Smooth muscle cell (in vitro differentiated cells): ENCODE data around the gene BIRC3. TPM values are rescaled to one million over a fixed set of nuclear protein-coding genes. Genes with fewer than 3 reads are reported as not detected.

ENCODE experiments used
- DNase-seq: peaks from one replicate; lab custom pipeline; 2025; ENCODE audit not compliant: unreplicated experiment; lab: John Stamatoyannopoulos, UW
- H2AFZ ChIP-seq: fragments of 200-600 bp; sonication (generic); 2 replicates; pipeline ENCODE4 v1.6.0; 2016; ENCODE audit warnings: antibody characterized with exemption, low read depth, mild to moderate bottlenecking
- H3F3A ChIP-seq: fragments of 200-600 bp; sonication (generic); 2 replicates; pipeline ENCODE4 v1.6.0; 2017; ENCODE audit warnings: antibody characterized with exemption, low read depth
- H3K27ac ChIP-seq: fragments of 200-600 bp; sonication (generic); 2 replicates; pipeline ENCODE4 v1.5.1; 2016; ENCODE audit warnings: low read depth, mild to moderate bottlenecking
- H3K27me3 ChIP-seq: fragments of 200-600 bp; sonication (generic); 2 replicates; pipeline ENCODE4 v1.6.1; 2016; ENCODE audit warnings: low read depth, mild to moderate bottlenecking
- H3K36me3 ChIP-seq: fragments of 200-600 bp; sonication (generic); 2 replicates; pipeline ENCODE4 v1.5.1; 2016; ENCODE audit warnings: low read depth
- H3K4me1 ChIP-seq: fragments of 200-600 bp; sonication (generic); 2 replicates; pipeline ENCODE4 v1.5.1; 2016; ENCODE audit warnings: low read depth
- H3K4me2 ChIP-seq: fragments of 200-600 bp; sonication (generic); 2 replicates; pipeline ENCODE4 v1.6.0; 2016; ENCODE audit warnings: mild to moderate bottlenecking
- H3K4me3 ChIP-seq: fragments of 200-600 bp; sonication (generic); 2 replicates; pipeline ENCODE4 v1.5.1; 2016; ENCODE audit warnings: mild to moderate bottlenecking
- H3K79me2 ChIP-seq: fragments of 200-600 bp; sonication (generic); 2 replicates; pipeline ENCODE4 v1.6.0; 2016; ENCODE audit warnings: low read depth, mild to moderate bottlenecking
- H3K9ac ChIP-seq: fragments of 200-600 bp; sonication (generic); 2 replicates; pipeline ENCODE4 v1.6.0; 2016; ENCODE audit warnings: low read depth
- H3K9me3 ChIP-seq: fragments of 200-600 bp; sonication (generic); replicated peaks from 2 replicates; pipeline ENCODE4 v1.5.1; 2016; ENCODE audit warnings: low read depth
- H4K20me1 ChIP-seq: fragments of 200-600 bp; sonication (generic); 2 replicates; pipeline ENCODE4 v1.6.0; 2016; ENCODE audit warnings: low read depth
- CTCF ChIP-seq: fragments of 200-600 bp; sonication (generic); IDR thresholded peaks from 2 replicates; pipeline ENCODE4 v1.5.1; 2017; ENCODE audit warnings: borderline replicate concordance, mild to moderate bottlenecking, antibody characterized with exemption; ENCODE audit not compliant: insufficient read depth, poor library complexity, severe bottlenecking
- WGBS: methylation state at CpG from one replicate; pipeline ENCODE4 v1.1.7; 2016; ENCODE audit warnings: low lambda C conversion rate; 5-methylcytosine and 5-hydroxymethylcytosine counted together
- polyA plus RNA-seq: library from polyadenylated mRNA; unstranded; fragments of >200 nt; fragmentation: Nextera tagmentation; extraction: Ambion mirVana; gene quantifications from 2 replicates; pipeline ENCODE4 v1.2.1, GENCODE V29; 2016
- total RNA-seq: library from RNA; depleted of rRNA; stranded (reverse); fragments of >200 nt; gene quantifications from 2 replicates; pipeline ENCODE4 v1.2.3, GENCODE V29; 2014

BIRC3 gene
- total and polyA plus RNA-seq, 2 experiments from 2014 or later, result 0.94 to 1.6 TPM

DNA sequence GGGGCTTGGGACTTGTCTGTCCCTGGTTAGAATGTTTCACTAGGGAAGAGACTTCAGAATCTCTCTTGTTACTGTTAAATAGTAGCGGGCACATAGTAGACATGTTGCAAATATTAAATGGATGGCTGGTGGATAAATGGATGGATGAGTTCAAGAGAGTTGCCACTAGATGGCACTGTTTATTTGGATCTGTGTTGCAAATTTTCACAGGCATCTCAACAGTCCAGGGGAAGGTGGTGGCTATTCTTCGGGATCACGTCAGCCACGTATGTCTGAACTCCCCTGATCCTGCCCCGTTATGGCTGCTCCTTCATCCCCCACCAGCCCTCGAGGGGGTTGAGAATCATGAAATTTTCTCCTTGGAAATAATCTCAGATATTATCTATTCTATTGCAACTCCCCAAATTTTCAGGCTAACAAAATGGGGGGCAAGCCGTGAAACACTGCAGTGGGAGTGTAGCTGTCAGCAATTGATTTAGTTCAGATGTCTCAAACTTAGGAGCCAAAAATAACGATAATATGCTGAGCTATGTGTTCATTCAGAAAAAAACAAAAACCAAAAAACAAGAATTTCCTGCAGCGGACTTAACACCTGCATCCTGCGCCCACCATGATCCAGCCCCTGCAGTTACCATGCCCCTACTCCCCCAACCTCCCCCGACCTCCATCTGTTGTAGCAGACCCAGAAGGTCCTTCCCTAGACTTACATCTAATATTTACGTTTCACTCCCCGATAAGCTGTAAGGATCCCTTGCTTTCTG lies 29.1 kb upstream of the BIRC3 start:
- WGBS, result 52% methylated on average over 13 of the region's 13 CpGs

DNA sequence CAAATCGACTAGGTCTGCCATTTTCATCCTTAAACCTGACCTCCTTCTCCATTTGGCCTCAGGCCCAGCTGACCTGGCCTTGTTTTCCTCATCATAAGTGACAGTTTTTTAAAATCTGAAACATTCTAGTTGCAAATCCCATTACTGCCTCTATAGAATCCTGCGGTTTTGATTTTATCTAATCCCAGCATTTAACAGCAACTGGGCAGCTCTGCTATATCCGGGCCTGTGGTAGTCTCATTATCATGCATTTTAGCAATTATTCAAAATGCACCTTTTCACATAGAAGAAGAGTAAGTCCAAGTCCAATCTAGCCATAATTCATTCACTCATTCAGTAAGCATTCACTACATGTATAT lies 28.6 kb upstream of the BIRC3 start:
- Histone ChIP-seq H4K20me1 (no peaks in the 10 kb centered on the region), H3K9ac (no peak overlapping the region), H3K27me3 (no peaks in the 10 kb centered on the region), H3K79me2 (no peaks in the 10 kb centered on the region), H3K27ac (no peak overlapping the region), H3F3A (no peaks in the 10 kb centered on the region), H3K4me1 (no peaks in the 10 kb centered on the region), H2AFZ (peak overlapping the region; percentile 52), H3K36me3 (no peaks in the 10 kb centered on the region), H3K9me3 (no peaks in the 10 kb centered on the region), H3K4me2 (peak overlapping the region; percentile 80), H3K4me3 (no peak overlapping the region)
- DNase-seq, result no peak
- 72% methylated on average over 3 of the region's 3 CpGs for WGBS
- TF ChIP-seq CTCF, result no peak

More for the DNA sequence above, 29.1 kb upstream of the BIRC3 start:
- H3F3A ChIP-seq, result no peaks in the 10 kb centered on the region
- no peak for DNase-seq
- H3K36me3 ChIP-seq, result no peaks in the 10 kb centered on the region
- TF ChIP-seq CTCF, result peak; percentile 75
- no peaks in the 10 kb centered on the region for H3K9me3 ChIP-seq
- no peaks in the 10 kb centered on the region for H4K20me1 ChIP-seq
- H3K27ac ChIP-seq, result no peak overlapping the region
- H3K4me2 ChIP-seq, result peak overlapping the region; percentile 80
- no peaks in the 10 kb centered on the region for H3K79me2 ChIP-seq
- no peak overlapping the region for H3K9ac ChIP-seq
- no peaks in the 10 kb centered on the region for H3K4me1 ChIP-seq
- no peaks in the 10 kb centered on the region for H3K27me3 ChIP-seq
- peak overlapping the region; percentile 32 for H3K4me3 ChIP-seq
- peak overlapping the region; percentile 52 for H2AFZ ChIP-seq

DNA sequence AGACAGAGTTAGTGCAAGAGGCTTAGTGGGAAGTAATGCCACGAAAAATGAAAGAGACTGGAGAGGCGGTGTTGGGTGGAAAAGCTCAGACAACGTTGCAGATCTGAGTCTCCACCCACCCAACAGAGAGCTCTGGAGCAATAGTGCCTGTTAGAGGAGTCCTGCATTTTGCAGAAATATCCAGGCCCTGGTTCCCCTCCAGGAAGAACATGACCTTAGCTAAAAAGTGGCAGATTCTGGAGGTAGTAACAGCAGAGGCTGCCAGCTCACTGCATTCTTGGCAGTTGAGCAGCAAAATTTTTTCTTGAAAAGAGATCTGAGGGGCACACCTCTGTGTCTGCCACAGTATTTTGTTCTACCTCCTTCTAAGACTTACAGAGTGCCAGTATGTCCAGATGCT lies 27.7 kb upstream of the BIRC3 start:
- Histone ChIP-seq H3K36me3 (no peaks in the 10 kb centered on the region), H3F3A (no peaks in the 10 kb centered on the region), H3K4me2 (peak overlapping the region; percentile 44), H3K4me3 (no peak overlapping the region), H3K4me1 (no peaks in the 10 kb centered on the region), H3K27me3 (no peaks in the 10 kb centered on the region), H4K20me1 (no peaks in the 10 kb centered on the region), H3K79me2 (no peaks in the 10 kb centered on the region), H3K27ac (no peak overlapping the region), H2AFZ (peak overlapping the region; percentile 29), H3K9me3 (no peaks in the 10 kb centered on the region), H3K9ac (no peak overlapping the region)
- no peak for TF ChIP-seq CTCF
- no peak for DNase-seq
- 15% methylated on average over 3 of the region's 3 CpGs for WGBS

DNA sequence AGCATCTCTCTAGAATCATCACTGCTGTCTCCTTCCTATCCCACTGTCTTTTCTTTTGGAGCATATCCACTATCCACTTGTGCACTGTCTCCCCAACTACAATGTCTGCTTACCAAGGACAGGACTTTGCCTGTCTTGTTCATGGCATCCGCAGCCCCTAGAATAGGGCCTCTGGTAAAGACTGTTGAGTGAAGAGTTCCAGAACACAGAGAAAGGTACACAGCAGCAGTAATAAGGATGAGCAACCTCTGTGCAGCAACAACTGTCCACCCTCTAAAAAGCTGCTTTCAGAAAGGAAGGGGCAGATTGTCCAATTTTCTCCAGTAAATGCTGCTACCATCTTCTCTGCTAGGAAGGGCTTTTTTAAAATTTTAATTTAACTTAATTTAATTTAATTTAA lies 25.5 kb upstream of the BIRC3 start:
- H3K27me3 ChIP-seq, result no peaks in the 10 kb centered on the region
- no peaks in the 10 kb centered on the region for H3K36me3 ChIP-seq
- no peak overlapping the region for H3K9ac ChIP-seq
- H3K9me3 ChIP-seq, result no peaks in the 10 kb centered on the region
- WGBS, result 79% methylated on average over 1 of the region's 1 CpG
- no peak overlapping the region for H3K27ac ChIP-seq
- TF ChIP-seq CTCF, result no peak
- H2AFZ ChIP-seq, result no peak overlapping the region
- H4K20me1 ChIP-seq, result no peaks in the 10 kb centered on the region
- DNase-seq, result no peak
- H3K4me1 ChIP-seq, result no peaks in the 10 kb centered on the region
- no peaks in the 10 kb centered on the region for H3F3A ChIP-seq
- H3K4me2 ChIP-seq, result no peak overlapping the region
- H3K79me2 ChIP-seq, result no peaks in the 10 kb centered on the region
- no peak overlapping the region for H3K4me3 ChIP-seq
